CD4-positive, alpha-beta memory T cell (primary cell): ENCODE results near the gene PPP1R1C. TPM values are rescaled to one million over a fixed set of nuclear protein-coding genes. Genes with fewer than 3 reads are reported as not detected.

ENCODE experiments used
- CTCF ChIA-PET: fragments of 350-600 bp; sonication (Branson Sonifier 250); formaldehyde crosslinking; loops from one replicate; lab custom pipeline; 2021; ENCODE audit warnings: inconsistent platforms; ENCODE audit not compliant: partially characterized antibody; lab: Charles Lee
- POLR2A ChIA-PET: fragments of 350-600 bp; sonication (Branson Sonifier 250); formaldehyde crosslinking; loops from one replicate; lab custom pipeline; 2021; ENCODE audit not compliant: partially characterized antibody; lab: Charles Lee
- DNase-seq, 5 donors: peaks; one replicate each; pipeline versions ENCODE4 v3.0.0 to v3.0.0-alpha.2; 2020 to 2022; ENCODE audit warnings: mixed read lengths in 1 of 5
- H3K27ac ChIP-seq: one replicate; pipeline ENCODE4 v1.7.0; 2013; ENCODE audit warnings: low read depth, low read length
- H3K27me3 ChIP-seq: 2 replicates; pipeline ENCODE4 v1.7.0; 2013; ENCODE audit warnings: mild to moderate bottlenecking, low read length, moderate library complexity; ENCODE audit not compliant: insufficient read depth
- H3K36me3 ChIP-seq: 2 replicates; pipeline ENCODE4 v1.7.0; 2013; ENCODE audit warnings: mild to moderate bottlenecking, low read length, moderate library complexity; ENCODE audit not compliant: insufficient read depth
- H3K4me1 ChIP-seq: 2 replicates; pipeline ENCODE4 v1.7.0; 2013; ENCODE audit warnings: mild to moderate bottlenecking, low read length, moderate library complexity; ENCODE audit not compliant: insufficient read depth
- H3K4me3 ChIP-seq, 2 donors: one replicate each; pipeline ENCODE4 v1.7.0; 2013; ENCODE audit warnings: low read length in 2 of 2, mild to moderate bottlenecking in 1 of 2
- H3K9me3 ChIP-seq, 2 donors: one replicate each; pipeline ENCODE4 v1.7.0; 2013; ENCODE audit warnings: low read length in 2 of 2, control low read depth in 1 of 2; ENCODE audit not compliant: control insufficient read depth in 1 of 2
- H3K27ac Mint-ChIP-seq, 7 donors: one replicate each; pipeline ENCODE4 v1.8.0; 2020 to 2021; ENCODE audit warnings: mixed read lengths in 7 of 7, mild to moderate bottlenecking in 6 of 7, inconsistent platforms in 3 of 7, moderate library complexity in 3 of 7
- H3K27me3 Mint-ChIP-seq, 2 donors: one replicate each; pipeline ENCODE4 v1.8.0; 2020 to 2021; ENCODE audit warnings: mixed read lengths in 2 of 2
- H3K36me3 Mint-ChIP-seq, 2 donors: one replicate each; pipeline ENCODE4 v1.8.0; 2020 to 2021; ENCODE audit warnings: mixed read lengths in 2 of 2, inconsistent platforms in 1 of 2, mild to moderate bottlenecking in 1 of 2
- H3K4me1 Mint-ChIP-seq, 4 donors: one replicate each; pipeline ENCODE4 v1.8.0; 2020 to 2021; ENCODE audit warnings: mixed read lengths in 4 of 4, mild to moderate bottlenecking in 1 of 4
- H3K4me3 Mint-ChIP-seq, 8 donors: one replicate each; pipeline ENCODE4 v1.8.0; 2020 to 2021; ENCODE audit warnings: mixed read lengths in 8 of 8, mild to moderate bottlenecking in 7 of 8, moderate library complexity in 6 of 8, inconsistent platforms in 3 of 8
- H3K9me3 Mint-ChIP-seq, 8 donors: one replicate each; pipeline ENCODE4 v1.8.0; 2020 to 2021; ENCODE audit warnings: mixed read lengths in 8 of 8, mild to moderate bottlenecking in 5 of 8, inconsistent platforms in 3 of 8, moderate library complexity in 1 of 8
- intact Hi-C: fragments of 100-400 bp; cut with micrococcal nuclease; formaldehyde crosslinking; loops from one replicate; pipeline ENCODE4 v1.15.1; 2023
- polyA plus RNA-seq, 2 donors: library from polyadenylated mRNA; unstranded; fragments of 300-500 nt; fragmentation: Illumina TruSeq; gene quantifications; one replicate each; pipeline ENCODE4 v1.2.3, GENCODE V29; 2021
- total RNA-seq, 2 experiments: library from RNA; stranded (reverse); gene quantifications; one replicate each; pipeline ENCODE4 v1.2.3, GENCODE V29; 2021

Gene PPP1R1C
- total and polyA plus RNA-seq, 4 experiments from 2014 or later = not detected

GRCh38 chr2:182066400-182067087 is 80.9 kb downstream of the PPP1R1C start:
- intact Hi-C loops = no loop called here
- DNase-seq = no peak
- Histone ChIP-seq H3K9me3 (no peaks in the 10 kb centered on the region), H3K27ac (no peak overlapping the region), H3K4me1 (no peaks in the 10 kb centered on the region), H3K4me3 (no peak overlapping the region), H3K36me3 (no peaks in the 10 kb centered on the region), H3K27me3 (no peaks in the 10 kb centered on the region)
- no peak overlapping the region for H3K4me3 Mint-ChIP-seq
- H3K4me1 Mint-ChIP-seq = no peaks in the 10 kb centered on the region
- H3K9me3 Mint-ChIP-seq = no peaks in the 10 kb centered on the region
- H3K36me3 Mint-ChIP-seq = no peaks in the 10 kb centered on the region
- ChIA-PET POLR2A (no interaction called here), CTCF (no interaction called here)
- peaks cover 0 to 6% of the 10 kb centered on the region in 2 donors for H3K27me3 Mint-ChIP-seq
- H3K27ac Mint-ChIP-seq = no peak overlapping the region

- Mint-ChIP-seq H3K4me3 (no peak overlapping the region), H3K27ac (no peak overlapping the region), H3K36me3 (no peaks in the 10 kb centered on the region), H3K27me3 (peaks cover 1 to 6% of the 10 kb centered on the region in 2 donors), H3K9me3 (no peaks in the 10 kb centered on the region), H3K4me1 (no peaks in the 10 kb centered on the region)
- no peak overlapping the region for H3K4me3 ChIP-seq
- H3K36me3 ChIP-seq = no peaks in the 10 kb centered on the region
- no peaks in the 10 kb centered on the region for H3K4me1 ChIP-seq
- ChIA-PET POLR2A (no interaction called here), CTCF (no interaction called here)
- no peak for DNase-seq
- intact Hi-C loops = no loop called here
- no peaks in the 10 kb centered on the region for H3K27me3 ChIP-seq
- H3K9me3 ChIP-seq = no peaks in the 10 kb centered on the region
- H3K27ac ChIP-seq = no peak overlapping the region
Observed at GRCh38 chr2:182067393-182067792, 81.7 kb downstream of the PPP1R1C start.

GRCh38 chr2:182068811-182069210 is 83.2 kb downstream of the PPP1R1C start:
- CTCF ChIA-PET = interaction anchor here (1.1 kb wide), 1 partner anchor 9 kb away, joined by 4 read pairs; no protein-coding TSS in a partner anchor
- no peak overlapping the region for H3K4me3 Mint-ChIP-seq
- intact Hi-C loops = no loop called here
- no peaks in the 10 kb centered on the region for H3K4me1 Mint-ChIP-seq
- Histone ChIP-seq H3K27ac (no peak overlapping the region), H3K36me3 (no peaks in the 10 kb centered on the region), H3K9me3 (no peaks in the 10 kb centered on the region), H3K27me3 (no peaks in the 10 kb centered on the region), H3K4me1 (no peaks in the 10 kb centered on the region), H3K4me3 (no peak overlapping the region)
- H3K27me3 Mint-ChIP-seq = peaks cover 1 to 9% of the 10 kb centered on the region in 2 donors
- POLR2A ChIA-PET = no interaction called here
- peaks cover 0 to 3% (median 0%) of the 10 kb centered on the region in 8 donors for H3K9me3 Mint-ChIP-seq
- no peaks in the 10 kb centered on the region for H3K36me3 Mint-ChIP-seq
- no peak overlapping the region for H3K27ac Mint-ChIP-seq
- DNase-seq = no peak

DNA sequence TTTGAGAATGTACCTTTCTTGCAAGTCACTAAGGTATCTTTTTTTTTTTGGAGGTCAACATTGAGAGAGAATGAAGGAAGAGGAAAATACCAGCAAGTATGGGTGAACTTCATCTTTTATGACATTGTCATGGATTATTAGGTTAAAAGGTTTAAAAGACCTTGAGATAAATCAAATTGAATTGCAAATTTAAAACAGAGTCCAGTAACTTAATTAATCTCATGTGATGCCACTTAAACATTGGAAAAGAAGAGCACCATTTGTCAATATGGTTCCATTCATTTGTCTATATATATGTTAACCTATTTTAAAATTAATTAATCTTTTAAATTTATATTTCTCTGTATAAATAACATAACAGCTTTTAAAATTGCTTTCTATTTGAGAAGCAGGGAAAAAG is 83.8 kb downstream of the PPP1R1C start:
- no peak overlapping the region for H3K27ac ChIP-seq
- intact Hi-C loops = no loop called here
- Mint-ChIP-seq H3K27ac (no peak overlapping the region), H3K36me3 (no peaks in the 10 kb centered on the region), H3K9me3 (peaks cover 0 to 3% (median 0%) of the 10 kb centered on the region in 8 donors), H3K27me3 (peaks cover 1 to 9% of the 10 kb centered on the region in 2 donors), H3K4me1 (no peaks in the 10 kb centered on the region), H3K4me3 (no peak overlapping the region)
- POLR2A ChIA-PET = no interaction called here
- CTCF ChIA-PET = no interaction called here
- H3K27me3 ChIP-seq = no peaks in the 10 kb centered on the region
- no peak for DNase-seq
- H3K9me3 ChIP-seq = no peaks in the 10 kb centered on the region
- H3K36me3 ChIP-seq = no peaks in the 10 kb centered on the region
- H3K4me3 ChIP-seq = no peak overlapping the region
- no peaks in the 10 kb centered on the region for H3K4me1 ChIP-seq

DNA sequence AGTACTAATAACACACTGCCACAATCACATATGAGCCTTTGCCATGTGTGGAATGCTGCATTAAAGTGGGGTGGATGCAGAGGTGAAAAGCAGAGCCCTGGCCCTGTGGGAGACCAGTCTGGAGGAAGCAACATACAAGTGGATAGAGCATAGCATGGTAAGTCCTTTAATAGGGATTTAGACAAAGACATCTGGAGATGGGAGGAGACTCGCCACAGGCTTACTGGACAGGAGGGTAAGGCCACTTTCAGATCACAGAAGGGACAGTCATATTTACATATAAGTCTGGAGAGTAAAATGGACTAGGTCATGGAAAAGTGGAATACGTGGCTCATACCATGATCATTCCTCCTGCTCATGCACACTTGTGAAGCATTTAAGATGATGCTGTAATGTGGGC is 84.3 kb downstream of the PPP1R1C start:
- Mint-ChIP-seq H3K36me3 (no peaks in the 10 kb centered on the region), H3K9me3 (peaks cover 0 to 3% (median 0%) of the 10 kb centered on the region in 8 donors), H3K27ac (no peak overlapping the region), H3K4me3 (no peak overlapping the region), H3K4me1 (no peaks in the 10 kb centered on the region), H3K27me3 (peaks cover 1 to 9% of the 10 kb centered on the region in 2 donors)
- ChIA-PET POLR2A (no interaction called here), CTCF (no interaction called here)
- Histone ChIP-seq H3K4me3 (no peak overlapping the region), H3K9me3 (no peaks in the 10 kb centered on the region), H3K27ac (no peak overlapping the region), H3K36me3 (no peaks in the 10 kb centered on the region), H3K4me1 (no peaks in the 10 kb centered on the region), H3K27me3 (no peaks in the 10 kb centered on the region)
- intact Hi-C loops = no loop called here
- no peak for DNase-seq

- no peaks in the 10 kb centered on the region for H3K27me3 ChIP-seq
- no peaks in the 10 kb centered on the region for H3K36me3 ChIP-seq
- no peak overlapping the region for H3K4me3 Mint-ChIP-seq
- CTCF ChIA-PET = no interaction called here
- H3K27me3 Mint-ChIP-seq = peaks cover 1 to 9% of the 10 kb centered on the region in 2 donors
- peaks cover 0 to 3% (median 0%) of the 10 kb centered on the region in 8 donors for H3K9me3 Mint-ChIP-seq
- intact Hi-C loops = no loop called here
- no peaks in the 10 kb centered on the region for H3K4me1 Mint-ChIP-seq
- H3K27ac Mint-ChIP-seq = no peak overlapping the region
- H3K9me3 ChIP-seq = no peaks in the 10 kb centered on the region
- H3K4me1 ChIP-seq = no peaks in the 10 kb centered on the region
- H3K4me3 ChIP-seq = no peak overlapping the region
- no peaks in the 10 kb centered on the region for H3K36me3 Mint-ChIP-seq
- DNase-seq = no peak
- POLR2A ChIA-PET = no interaction called here
- no peak overlapping the region for H3K27ac ChIP-seq
Observed at GRCh38 chr2:182070736-182071135, 85.1 kb downstream of the PPP1R1C start.

DNA sequence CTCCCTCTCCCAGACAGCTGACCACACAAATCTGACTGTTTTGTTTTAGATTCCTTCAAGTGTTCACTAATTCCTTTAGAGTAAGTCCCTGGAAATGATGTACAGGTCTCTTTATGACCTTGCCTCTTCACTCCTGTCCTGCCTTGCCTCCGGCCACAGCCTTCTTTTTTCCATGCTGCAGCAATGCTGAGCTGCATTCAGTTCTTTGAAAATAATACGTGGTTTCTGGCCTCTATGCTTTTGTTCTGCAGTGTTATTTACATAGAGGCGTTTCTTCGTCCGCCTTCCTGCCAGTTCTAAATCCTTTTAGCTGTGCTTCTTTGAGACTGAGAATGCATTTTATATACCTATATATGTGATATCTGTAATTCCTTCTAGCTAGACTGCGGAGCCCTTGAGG is 87.2 kb downstream of the PPP1R1C start:
- ChIA-PET POLR2A (no interaction called here), CTCF (no interaction called here)

More for the DNA sequence above, 87.2 kb downstream of the PPP1R1C start:
- H3K4me3 ChIP-seq = no peak overlapping the region
- no peaks in the 10 kb centered on the region for H3K9me3 ChIP-seq
- H3K36me3 ChIP-seq = no peaks in the 10 kb centered on the region
- H3K27me3 Mint-ChIP-seq = peaks cover 1 to 9% of the 10 kb centered on the region in 2 donors
- peaks cover 0 to 3% (median 0%) of the 10 kb centered on the region in 8 donors for H3K9me3 Mint-ChIP-seq
- no peaks in the 10 kb centered on the region for H3K4me1 ChIP-seq
- no peak overlapping the region for H3K4me3 Mint-ChIP-seq
- no peak overlapping the region for H3K27ac Mint-ChIP-seq
- H3K27ac ChIP-seq = no peak overlapping the region
- no peaks in the 10 kb centered on the region for H3K36me3 Mint-ChIP-seq
- intact Hi-C loops = loop anchor here (2.0 kb wide), 1 partner anchor 30 kb away; no protein-coding TSS in a partner anchor
- no peaks in the 10 kb centered on the region for H3K27me3 ChIP-seq
- no peaks in the 10 kb centered on the region for H3K4me1 Mint-ChIP-seq
- no peak for DNase-seq
